WTC11 (cell line): ENCODE data around the gene MRPS27. TPM values are rescaled to one million over a fixed set of nuclear protein-coding genes. Genes with fewer than 3 reads are reported as not detected.

Source experiments
- ATAC-seq: fragments of 200-7000 bp; cut with Tn5 transposase; 2 replicates; pipeline ENCODE4 v1.10.0; 2021; ENCODE audit warnings: mild to moderate bottlenecking, moderate library complexity
- CTCF ChIA-PET: fragments of 300-600 bp; sonication (Branson Sonifier 250); formaldehyde crosslinking; loops from one replicate; lab custom pipeline; 2021; ENCODE audit warnings: antibody characterized with exemption; lab: Charles Lee
- POLR2A ChIA-PET: fragments of 350-600 bp; sonication (Branson Sonifier 250); formaldehyde crosslinking; loops from one replicate; lab custom pipeline; 2021; ENCODE audit warnings: antibody characterized with exemption; lab: Charles Lee
- DNase-seq: peaks from one replicate; pipeline ENCODE4 v3.0.0; 2021; ENCODE audit warnings: low spot score
- H3K27ac Mint-ChIP-seq: 2 replicates; pipeline ENCODE4 v1.8.0; 2021; ENCODE audit warnings: mixed read lengths
- H3K27me3 Mint-ChIP-seq: 2 replicates; pipeline ENCODE4 v1.8.0; 2021; ENCODE audit warnings: low read depth, mild to moderate bottlenecking, moderate library complexity, mixed read lengths
- H3K36me3 Mint-ChIP-seq: 2 replicates; pipeline ENCODE4 v1.8.0; 2021; ENCODE audit warnings: mixed read lengths
- H3K4me1 Mint-ChIP-seq: 2 replicates; pipeline ENCODE4 v1.8.0; 2022; ENCODE audit warnings: mixed read lengths
- H3K4me3 Mint-ChIP-seq: 2 replicates; pipeline ENCODE4 v1.8.0; 2021; ENCODE audit warnings: mild to moderate bottlenecking, moderate library complexity, mixed read lengths
- H3K9me3 Mint-ChIP-seq: 2 replicates; pipeline ENCODE4 v1.8.0; 2021; ENCODE audit warnings: mixed read lengths
- ARID4B ChIP-seq: sonication (generic); formaldehyde crosslinking; IDR thresholded peaks from 2 replicates; pipeline ENCODE4 v1.8.0; 2023; ENCODE audit warnings: missing genetic modification reagents, mild to moderate bottlenecking, borderline replicate concordance
- CREB1 ChIP-seq: sonication (generic); formaldehyde crosslinking; IDR thresholded peaks from 2 replicates; pipeline ENCODE4 v1.8.0; 2023; ENCODE audit warnings: mild to moderate bottlenecking, missing genetic modification reagents
- GABPB1 ChIP-seq: sonication (generic); formaldehyde crosslinking; IDR thresholded peaks from 2 replicates; pipeline ENCODE4 v1.8.1; 2023; ENCODE audit warnings: mild to moderate bottlenecking, missing genetic modification reagents
- IRF2 ChIP-seq: sonication (generic); formaldehyde crosslinking; IDR thresholded peaks from 2 replicates; pipeline ENCODE4 v1.8.0; 2022; ENCODE audit warnings: low read depth, missing genetic modification reagents, borderline replicate concordance
- NR1H2 ChIP-seq: sonication (generic); formaldehyde crosslinking; IDR thresholded peaks from 2 replicates; pipeline ENCODE4 v1.9.0; 2021; ENCODE audit warnings: mild to moderate bottlenecking, moderate library complexity, missing genetic modification reagents
- NR3C1 ChIP-seq: sonication (generic); formaldehyde crosslinking; conservative IDR thresholded peaks from 2 replicates; pipeline ENCODE4 v1.8.1; 2023; ENCODE audit warnings: low read depth, mild to moderate bottlenecking, missing genetic modification reagents
- PRRX2 ChIP-seq: fragments of 250-450 bp; sonication (Bioruptor Pico); IDR thresholded peaks from 2 replicates; pipeline ENCODE4 v1.8.0; 2021; ENCODE audit warnings: mild to moderate bottlenecking
- TCF7 ChIP-seq: sonication (generic); formaldehyde crosslinking; IDR thresholded peaks from 2 replicates; pipeline ENCODE4 v1.8.0; 2022; ENCODE audit warnings: mild to moderate bottlenecking, low read depth, missing genetic modification reagents, moderate library complexity
- TEAD1 ChIP-seq: sonication (generic); formaldehyde crosslinking; IDR thresholded peaks from 2 replicates; pipeline ENCODE4 v1.8.0; 2022; ENCODE audit warnings: mild to moderate bottlenecking, missing genetic modification reagents
- ZBTB21 ChIP-seq: sonication (generic); formaldehyde crosslinking; IDR thresholded peaks from 2 replicates; pipeline ENCODE4 v1.8.1; 2023; ENCODE audit warnings: mild to moderate bottlenecking, missing genetic modification reagents, borderline replicate concordance
- ZNF121 ChIP-seq: sonication (generic); formaldehyde crosslinking; IDR thresholded peaks from 2 replicates; pipeline ENCODE4 v1.8.0; 2023; ENCODE audit warnings: missing genetic modification reagents
- ZNF232 ChIP-seq: sonication (generic); formaldehyde crosslinking; IDR thresholded peaks from 2 replicates; pipeline ENCODE4 v1.8.0; 2022; ENCODE audit warnings: mild to moderate bottlenecking, missing genetic modification reagents
- ZNF263 ChIP-seq: sonication (generic); formaldehyde crosslinking; IDR thresholded peaks from 2 replicates; pipeline ENCODE4 v1.8.1; 2022; ENCODE audit warnings: low read depth, mild to moderate bottlenecking, moderate library complexity, missing genetic modification reagents
- ZNF281 ChIP-seq: sonication (generic); formaldehyde crosslinking; IDR thresholded peaks from 2 replicates; pipeline ENCODE4 v1.8.0; 2023; ENCODE audit warnings: mild to moderate bottlenecking, missing genetic modification reagents
- ZNF425 ChIP-seq: fragments of 250-450 bp; sonication (Bioruptor Pico); conservative IDR thresholded peaks from 2 replicates; pipeline ENCODE4 v1.9.0; 2021; ENCODE audit warnings: mild to moderate bottlenecking
- total RNA-seq: library from RNA; stranded (reverse); gene quantifications from 3 replicates; pipeline ENCODE4 v1.2.3, GENCODE V29; 2021
- TF ChIP-seq, protein P1 (sequence below): sonication (generic); formaldehyde crosslinking; IDR thresholded peaks from 2 replicates; pipeline ENCODE4 v1.8.1; 2023; ENCODE audit warnings: mild to moderate bottlenecking, missing genetic modification reagents
- TF ChIP-seq, protein P2 (sequence below): sonication (generic); formaldehyde crosslinking; IDR thresholded peaks from 2 replicates; pipeline ENCODE4 v1.8.1; 2023; ENCODE audit warnings: mild to moderate bottlenecking, moderate library complexity, missing genetic modification reagents

The MRPS27 gene
- total RNA-seq, 1 experiment from 2014 or later, result 80.1 TPM

DNA sequence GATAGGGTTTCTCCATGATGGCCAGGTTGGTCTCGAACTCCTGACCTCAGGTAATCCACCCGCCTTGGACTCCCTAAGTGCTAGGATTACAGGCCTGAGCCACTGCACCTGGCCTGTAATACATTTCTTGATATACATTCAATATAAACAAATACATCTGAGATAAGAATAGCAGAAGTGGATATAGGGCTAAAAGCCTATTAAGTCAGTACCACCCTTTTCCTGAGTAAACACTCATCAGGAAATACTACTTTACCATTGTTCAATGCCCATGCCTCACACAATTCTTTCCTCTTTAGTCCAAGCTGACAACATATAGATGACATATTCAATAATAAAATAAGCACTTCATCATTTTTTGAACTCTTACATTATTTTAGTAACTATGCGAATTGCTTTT lies 64.8 kb downstream of the MRPS27 start:
- ATAC-seq, result no peak

GRCh38 chr5:72252574-72253155 lies 67.4 kb downstream of the MRPS27 start:
- no peaks in the 10 kb centered on the region; the same call in 1 of the 2 replicates for H3K36me3 Mint-ChIP-seq
- ATAC-seq (no peak), DNase-seq (no peak)
- CTCF ChIA-PET, result no interaction called here
- no peaks in the 10 kb centered on the region for H3K9me3 Mint-ChIP-seq
- H3K4me1 Mint-ChIP-seq, result peaks cover 9% of the 10 kb centered on the region
- no peak overlapping the region for H3K4me3 Mint-ChIP-seq
- H3K27me3 Mint-ChIP-seq, result no peaks in the 10 kb centered on the region
- no peak overlapping the region for H3K27ac Mint-ChIP-seq
- POLR2A ChIA-PET, result no interaction called here
- TF ChIP-seq ZNF263 (CRISPR knock-in tag) (no peak), PRRX2 (CRISPR knock-in tag) (no peak), ARID4B (CRISPR knock-in tag) (no peak), IRF2 (CRISPR knock-in tag) (no peak)

More for the DNA sequence above, 64.8 kb downstream of the MRPS27 start:
- no peak for DNase-seq
- Mint-ChIP-seq H3K27ac (no peak overlapping the region), H3K27me3 (no peaks in the 10 kb centered on the region), H3K4me1 (no peaks in the 10 kb centered on the region), H3K4me3 (no peak overlapping the region), H3K36me3 (peaks cover 5% of the 10 kb centered on the region; the same call in 1 of the 2 replicates), H3K9me3 (peaks cover 7% of the 10 kb centered on the region)
- CTCF ChIA-PET, result no interaction called here
- POLR2A ChIA-PET, result no interaction called here
- TF ChIP-seq NR1H2 (no peak), ZNF281 (CRISPR knock-in tag) (no peak), ZNF425 (no peak), TEAD1 (no peak), GABPB1 (CRISPR knock-in tag) (no peak), PRRX2 (CRISPR knock-in tag) (no peak), ZNF232 (CRISPR knock-in tag) (no peak), ZBTB21 (CRISPR knock-in tag) (no peak), NR3C1 (CRISPR knock-in tag) (no peak), CREB1 (no peak), ZNF121 (CRISPR knock-in tag) (no peak), TCF7 (CRISPR knock-in tag) (no peak)
- TF ChIP-seq, protein P1, sequence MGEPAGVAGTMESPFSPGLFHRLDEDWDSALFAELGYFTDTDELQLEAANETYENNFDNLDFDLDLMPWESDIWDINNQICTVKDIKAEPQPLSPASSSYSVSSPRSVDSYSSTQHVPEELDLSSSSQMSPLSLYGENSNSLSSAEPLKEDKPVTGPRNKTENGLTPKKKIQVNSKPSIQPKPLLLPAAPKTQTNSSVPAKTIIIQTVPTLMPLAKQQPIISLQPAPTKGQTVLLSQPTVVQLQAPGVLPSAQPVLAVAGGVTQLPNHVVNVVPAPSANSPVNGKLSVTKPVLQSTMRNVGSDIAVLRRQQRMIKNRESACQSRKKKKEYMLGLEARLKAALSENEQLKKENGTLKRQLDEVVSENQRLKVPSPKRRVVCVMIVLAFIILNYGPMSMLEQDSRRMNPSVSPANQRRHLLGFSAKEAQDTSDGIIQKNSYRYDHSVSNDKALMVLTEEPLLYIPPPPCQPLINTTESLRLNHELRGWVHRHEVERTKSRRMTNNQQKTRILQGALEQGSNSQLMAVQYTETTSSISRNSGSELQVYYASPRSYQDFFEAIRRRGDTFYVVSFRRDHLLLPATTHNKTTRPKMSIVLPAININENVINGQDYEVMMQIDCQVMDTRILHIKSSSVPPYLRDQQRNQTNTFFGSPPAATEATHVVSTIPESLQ (CRISPR knock-in tag), result no peak
- TF ChIP-seq, protein P2, sequence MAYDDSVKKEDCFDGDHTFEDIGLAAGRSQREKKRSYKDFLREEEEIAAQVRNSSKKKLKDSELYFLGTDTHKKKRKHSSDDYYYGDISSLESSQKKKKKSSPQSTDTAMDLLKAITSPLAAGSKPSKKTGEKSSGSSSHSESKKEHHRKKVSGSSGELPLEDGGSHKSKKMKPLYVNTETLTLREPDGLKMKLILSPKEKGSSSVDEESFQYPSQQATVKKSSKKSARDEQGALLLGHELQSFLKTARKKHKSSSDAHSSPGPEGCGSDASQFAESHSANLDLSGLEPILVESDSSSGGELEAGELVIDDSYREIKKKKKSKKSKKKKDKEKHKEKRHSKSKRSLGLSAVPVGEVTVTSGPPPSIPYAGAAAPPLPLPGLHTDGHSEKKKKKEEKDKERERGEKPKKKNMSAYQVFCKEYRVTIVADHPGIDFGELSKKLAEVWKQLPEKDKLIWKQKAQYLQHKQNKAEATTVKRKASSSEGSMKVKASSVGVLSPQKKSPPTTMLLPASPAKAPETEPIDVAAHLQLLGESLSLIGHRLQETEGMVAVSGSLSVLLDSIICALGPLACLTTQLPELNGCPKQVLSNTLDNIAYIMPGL (CRISPR knock-in tag), result no peak
